GM19452 (cell line): ENCODE measurements around the gene SIRT2.

Experiments used
- ATAC-seq: cut with Tn5 transposase; IDR thresholded peaks from one replicate; pipeline ENCODE4 v1.9.1; 2021; ENCODE audit not compliant: unreplicated experiment

SIRT2 gene

GRCh38 chr19:38920602-38921419, 21.4 kb upstream of the SIRT2 start:
- ATAC-seq, result no peak

DNA sequence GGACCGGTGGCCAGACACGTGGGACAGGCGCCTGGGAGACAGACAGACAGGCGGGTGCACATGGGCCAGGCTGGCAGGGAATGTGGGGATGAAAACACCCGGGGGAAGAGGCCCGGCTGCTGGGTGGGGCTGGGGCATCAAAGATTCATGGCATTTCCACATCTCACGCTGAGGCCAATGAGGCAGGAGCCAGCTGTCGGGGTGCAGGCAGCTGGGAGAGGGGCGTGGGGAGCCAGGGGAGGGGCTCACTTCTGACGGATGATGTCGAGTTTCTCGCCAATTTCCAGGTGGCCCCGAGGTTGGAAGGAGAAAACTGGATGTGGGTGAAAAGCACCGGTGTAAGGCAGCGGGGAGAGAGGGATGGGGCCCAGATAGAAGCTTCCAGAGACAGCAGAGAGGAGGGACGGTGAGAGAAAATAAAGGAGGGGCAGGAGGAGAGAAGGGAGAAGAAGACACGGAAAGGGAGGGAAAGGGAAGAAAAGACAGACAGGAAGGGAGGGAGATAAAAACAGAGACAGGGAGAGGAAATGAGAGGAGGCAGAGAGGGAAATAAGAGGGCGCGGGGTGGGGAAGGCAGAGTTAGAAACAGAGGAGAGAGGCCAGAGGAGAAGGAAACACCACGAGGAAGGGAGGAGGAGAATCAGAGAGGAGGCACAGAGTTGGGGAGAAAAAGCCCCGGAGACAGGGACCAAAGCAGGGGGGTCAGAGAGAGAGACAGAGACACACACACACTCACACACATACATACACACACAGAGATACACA, 20.6 kb upstream of the SIRT2 start:
- no peak for ATAC-seq

DNA sequence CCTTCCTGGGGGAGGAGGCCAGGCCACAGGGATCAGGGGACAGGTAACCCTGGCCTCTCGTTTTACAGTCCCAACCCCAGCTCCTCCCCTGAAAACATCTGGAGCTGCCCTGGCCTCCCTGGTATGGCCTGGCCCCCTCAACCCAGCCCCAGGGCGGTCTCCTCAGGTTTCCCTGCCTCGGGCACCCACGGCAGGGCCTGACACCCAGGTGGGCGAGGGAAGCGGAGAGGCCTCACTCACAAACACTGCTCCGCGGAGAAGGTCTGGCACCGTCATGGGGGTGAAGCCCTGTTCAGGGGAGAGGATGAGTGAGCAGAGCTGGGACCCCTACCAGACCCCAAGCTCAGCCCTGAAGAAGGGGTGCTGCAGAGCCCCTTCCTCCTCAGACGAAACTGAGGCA, 19.1 kb upstream of the SIRT2 start:
- no peak for ATAC-seq

GRCh38 chr19:38917921-38918491, 18.6 kb upstream of the SIRT2 start:
- no peak for ATAC-seq

GRCh38 chr19:38917516-38917915, 18.1 kb upstream of the SIRT2 start:
- ATAC-seq, result no peak

- no peak for ATAC-seq
These were observed 16.2 kb upstream of the SIRT2 start for GRCh38 chr19:38915329-38916321.

DNA sequence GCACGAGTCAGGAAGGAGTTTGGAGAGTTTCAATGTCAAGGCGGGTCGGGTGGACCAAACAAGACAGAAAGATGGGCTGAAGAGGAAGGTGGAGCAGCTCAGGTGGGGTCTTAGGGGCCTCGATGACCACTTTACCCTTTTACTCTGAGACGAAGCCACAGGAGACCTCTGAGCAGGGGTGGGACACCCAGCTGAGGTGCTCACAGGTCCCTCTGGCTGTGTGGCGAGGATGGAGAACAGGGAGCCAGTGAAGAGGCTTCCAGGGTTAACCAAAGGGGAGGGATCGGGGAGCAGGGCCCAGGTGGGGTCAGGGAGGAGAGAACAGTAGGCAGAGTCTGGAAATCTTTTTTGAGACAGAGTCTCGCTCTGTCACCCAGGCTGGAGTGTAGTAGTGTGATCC, 14.5 kb upstream of the SIRT2 start:
- no peak for ATAC-seq

DNA sequence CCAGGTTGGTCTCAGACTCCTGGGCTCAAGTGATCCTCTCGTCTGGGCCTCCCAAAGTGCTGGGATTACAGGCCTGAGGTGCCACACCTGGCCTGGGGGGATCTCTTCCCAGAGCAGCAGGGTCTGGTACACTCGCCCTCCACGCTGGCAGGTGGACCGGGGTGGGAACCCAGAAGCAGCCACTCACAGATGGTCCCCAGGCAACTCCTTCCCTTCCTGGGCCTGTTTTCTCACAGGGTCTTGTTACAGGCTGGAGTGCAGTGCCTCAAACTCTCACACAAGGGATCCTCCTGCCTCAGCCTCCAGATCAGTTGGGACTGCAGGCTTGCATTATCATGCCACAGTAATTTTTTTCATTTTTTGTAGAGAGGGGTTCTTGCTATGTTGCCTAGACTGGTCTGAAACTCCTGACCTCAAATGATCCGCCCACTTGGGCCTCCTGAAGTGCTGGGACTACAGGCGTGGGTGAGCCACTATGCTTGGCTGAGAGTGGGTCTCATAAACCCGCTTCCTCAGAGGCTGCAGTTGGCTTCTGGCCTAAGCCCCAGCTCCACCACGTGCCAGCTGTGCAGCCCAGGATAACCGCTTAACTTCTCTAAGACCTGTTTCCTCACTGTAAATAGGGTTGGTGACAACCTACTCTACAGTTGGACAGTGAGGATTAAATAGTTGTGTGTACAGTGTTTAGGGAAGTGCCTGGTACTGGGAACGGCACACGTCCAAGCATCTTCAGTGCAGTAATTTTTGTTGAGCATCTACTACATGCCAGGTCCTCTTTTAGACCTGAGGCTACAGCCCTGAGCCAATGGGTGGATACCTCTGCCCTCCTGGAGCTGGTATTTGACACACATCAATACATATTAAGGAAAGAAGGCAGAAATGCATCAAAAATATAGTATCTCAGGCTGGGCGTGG, 13.4 kb upstream of the SIRT2 start:
- ATAC-seq, result no peak

- no peak for ATAC-seq
These were observed 12.1 kb upstream of the SIRT2 start for GRCh38 chr19:38911388-38912001.

DNA sequence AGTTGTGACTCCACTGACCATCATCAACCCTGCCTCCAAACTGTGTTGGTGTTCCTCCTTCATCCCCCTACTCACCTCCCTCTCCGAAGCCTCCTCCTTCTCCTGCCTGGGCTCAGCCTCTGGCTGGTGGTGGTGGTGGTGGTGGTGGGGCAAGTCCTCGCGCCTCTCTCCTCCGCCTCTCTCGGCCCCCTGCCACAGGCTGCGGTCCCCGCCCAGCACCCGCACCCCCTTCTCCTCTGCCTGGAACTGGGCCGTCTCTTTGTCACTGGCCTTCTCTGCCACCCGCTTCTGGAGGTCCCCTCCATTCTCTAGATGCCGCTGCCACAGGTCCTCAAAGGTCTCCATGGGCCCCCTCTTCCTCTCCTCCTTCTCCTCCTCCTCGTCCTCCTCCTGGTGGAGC, 11.1 kb upstream of the SIRT2 start:
- ATAC-seq, result no peak

GRCh38 chr19:38908911-38909310, 9.5 kb upstream of the SIRT2 start:
- no peak for ATAC-seq

DNA sequence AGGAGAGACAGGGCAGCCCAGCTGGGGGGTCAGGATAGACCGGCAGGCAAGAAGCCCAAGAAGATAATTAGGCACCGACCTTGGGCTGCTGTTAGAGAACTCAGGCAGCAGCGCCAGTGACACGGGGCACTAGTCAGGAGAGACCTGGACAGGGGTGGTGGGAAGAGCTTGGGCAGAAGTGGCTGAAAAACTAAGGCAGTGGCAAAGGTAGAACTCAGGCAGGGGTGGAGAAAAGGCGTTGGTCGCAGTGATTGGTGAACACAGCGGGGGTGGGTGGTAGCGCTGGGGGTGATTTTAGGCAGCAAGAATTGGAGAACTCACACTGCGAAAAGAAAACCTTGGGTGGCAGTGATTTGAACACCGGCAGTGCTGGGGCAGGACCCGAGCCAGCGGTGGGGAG, 8.3 kb upstream of the SIRT2 start:
- no peak for ATAC-seq

GRCh38 chr19:38907227-38907626, 7.8 kb upstream of the SIRT2 start:
- ATAC-seq, result no peak

DNA sequence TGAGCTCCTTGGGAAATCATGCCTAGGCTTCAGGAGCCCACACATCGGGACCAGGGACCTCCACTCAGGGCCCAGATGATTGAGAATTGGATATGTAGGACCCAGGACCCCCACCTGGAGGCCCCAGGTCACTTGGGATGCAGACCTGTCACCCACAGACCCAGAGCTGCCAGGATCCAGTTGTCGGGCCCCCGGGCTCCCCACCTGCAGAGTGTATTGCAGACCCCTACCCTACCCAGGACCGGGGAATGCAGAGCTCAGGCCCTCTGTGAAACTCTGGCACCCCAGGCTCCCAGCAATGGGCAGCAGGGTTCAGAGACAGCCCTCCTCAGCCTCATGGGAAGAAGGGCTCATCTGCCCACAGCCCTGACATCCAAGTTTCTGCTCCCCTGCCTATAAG, 6.2 kb upstream of the SIRT2 start:
- ATAC-seq, result no peak

DNA sequence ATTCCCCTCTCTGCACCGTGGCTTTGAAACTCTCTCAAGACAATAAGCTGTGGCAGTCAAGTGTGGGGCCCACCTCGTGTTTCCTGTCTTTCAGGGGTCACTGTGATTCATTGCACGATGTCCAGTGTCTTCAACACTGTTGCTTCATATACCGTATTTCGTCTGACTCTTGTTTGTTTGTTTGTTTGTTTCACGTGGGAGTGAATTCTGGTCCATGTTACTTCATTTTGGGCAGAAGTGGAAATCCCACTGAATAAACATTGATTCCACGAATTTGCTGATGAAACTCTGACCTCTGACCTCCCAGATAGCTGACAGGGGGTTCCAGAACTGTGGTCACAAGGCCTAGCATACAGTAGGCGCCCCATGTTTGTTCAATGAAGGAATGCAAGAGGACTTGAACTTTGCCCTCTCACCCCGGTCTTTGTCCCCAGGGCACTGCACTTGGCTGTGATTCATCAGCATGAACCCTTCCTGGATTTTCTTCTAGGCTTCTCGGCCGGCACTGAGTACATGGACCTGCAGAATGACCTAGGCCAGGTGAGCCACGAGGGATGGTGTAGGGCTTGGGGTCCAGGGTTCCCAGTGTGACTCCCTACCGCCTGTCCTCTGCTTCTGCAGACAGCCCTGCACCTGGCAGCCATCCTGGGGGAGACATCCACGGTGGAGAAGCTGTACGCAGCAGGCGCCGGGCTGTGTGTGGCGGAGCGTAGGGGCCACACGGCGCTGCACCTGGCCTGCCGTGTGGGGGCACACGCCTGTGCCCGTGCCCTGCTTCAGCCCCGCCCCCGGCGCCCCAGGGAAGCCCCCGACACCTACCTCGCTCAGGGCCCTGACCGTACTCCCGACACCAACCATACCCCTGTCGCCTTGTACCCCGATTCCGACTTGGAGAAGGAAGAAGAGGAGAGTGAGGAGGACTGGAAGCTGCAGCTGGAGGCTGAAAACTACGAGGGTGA, 5.4 kb upstream of the SIRT2 start:
- ATAC-seq, result no peak

- no peak for ATAC-seq
These were observed 2.3 kb upstream of the SIRT2 start for GRCh38 chr19:38901683-38902082.

- no peak for ATAC-seq
These were observed 1.3 kb upstream of the SIRT2 start for GRCh38 chr19:38900743-38901190.

DNA sequence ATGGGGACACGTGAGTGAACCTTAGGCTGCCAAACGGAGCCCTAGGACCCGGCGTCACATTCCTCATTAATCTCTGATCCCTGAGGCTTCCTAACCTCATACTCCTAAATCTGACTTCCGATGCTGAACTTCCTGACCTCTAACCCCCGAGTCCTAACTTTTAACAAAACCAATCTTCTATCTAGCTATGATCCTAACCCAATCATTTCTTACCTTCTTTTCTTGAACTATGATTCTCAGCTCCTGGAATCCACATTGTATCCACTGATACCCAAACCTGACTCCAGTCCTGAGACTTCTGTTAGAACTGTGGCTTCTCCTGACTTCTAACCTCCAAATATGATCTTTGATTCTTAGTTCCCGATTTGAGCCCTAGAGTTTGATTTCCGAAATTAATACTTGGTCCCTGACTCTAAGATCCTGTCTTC, 798 bp upstream of the SIRT2 start:
- ATAC-seq, result no peak
